Testis (tissue), 5 donors: ENCODE measurements around the gene FUCA2. TPM values are rescaled to one million over a fixed set of nuclear protein-coding genes. Genes with fewer than 3 reads are reported as not detected.

ENCODE experiments used
- DNase-seq: peaks from one replicate; pipeline ENCODE4 v3.0.0-alpha.2; 2019
- H3K27ac ChIP-seq, 2 donors: fragments of 200-600 bp; sonication (generic); one replicate each; pipeline ENCODE4 v1.5.1; 2019
- H3K27me3 ChIP-seq: fragments of 200-600 bp; sonication (generic); one replicate; pipeline ENCODE4 v1.5.1; 2019
- H3K36me3 ChIP-seq: fragments of 200-600 bp; sonication (generic); one replicate; pipeline ENCODE4 v1.5.1; 2017; ENCODE audit warnings: low read depth; ENCODE audit errors: missing control alignments
- H3K4me1 ChIP-seq: fragments of 200-600 bp; sonication (generic); one replicate; pipeline ENCODE4 v1.5.1; 2019
- H3K4me3 ChIP-seq, 2 donors: fragments of 200-600 bp; sonication (generic); one replicate each; pipeline ENCODE4 v1.5.1; 2017 to 2019
- H3K9me3 ChIP-seq: fragments of 200-600 bp; sonication (generic); one replicate; pipeline ENCODE4 v1.5.1; 2017
- POLR2A ChIP-seq: fragments of 450-650 bp; IDR thresholded peaks from one replicate; pipeline ENCODE4 v1.6.1; 2017; ENCODE audit warnings: antibody characterized with exemption, mild to moderate bottlenecking, moderate library complexity
- WGBS, 2 donors: methylation state at CpG; one replicate each; pipeline ENCODE4 v1.1.5; 2018; 5-methylcytosine and 5-hydroxymethylcytosine counted together
- intact Hi-C: fragments of 100-400 bp; cut with DNase I; formaldehyde crosslinking; loops from one replicate; pipeline ENCODE4 v1.15.1; 2023; ENCODE audit warnings: low total_unique reads
- long read RNA-seq, 2 donors: transcript quantifications; one replicate each; lab custom pipeline, GENCODE V29; 2026
- polyA plus RNA-seq: library from polyadenylated mRNA; stranded (reverse); fragments of 350-450 nt; fragmentation: Illumina TruSeq; extraction: RNeasy Lipid Tissue Mini Kit (QIAGEN cat#74804); gene quantifications from one replicate; pipeline ENCODE4 v1.2.3, GENCODE V29; 2014; ENCODE audit warnings: low read depth, low replicate concordance; ENCODE audit not compliant: insufficient read depth
- total RNA-seq, 2 donors: library from RNA; depleted of rRNA; stranded (reverse); fragments of >200 nt; gene quantifications; one replicate each; pipeline ENCODE4 v1.2.3, GENCODE V29; 2016
- TF ChIP-seq, protein P1 (sequence below), 3 experiments: fragments of 450-650 bp in 2 of 3; fragments of 200-600 bp in 1 of 3; sonication (generic) in 1 of 3; IDR thresholded peaks; one replicate each; pipeline ENCODE4 v1.5.1; 2016 to 2019; ENCODE audit warnings: antibody characterized with exemption in 3 of 3, mild to moderate bottlenecking in 2 of 3, moderate library complexity in 1 of 3

FUCA2 gene, protein sequence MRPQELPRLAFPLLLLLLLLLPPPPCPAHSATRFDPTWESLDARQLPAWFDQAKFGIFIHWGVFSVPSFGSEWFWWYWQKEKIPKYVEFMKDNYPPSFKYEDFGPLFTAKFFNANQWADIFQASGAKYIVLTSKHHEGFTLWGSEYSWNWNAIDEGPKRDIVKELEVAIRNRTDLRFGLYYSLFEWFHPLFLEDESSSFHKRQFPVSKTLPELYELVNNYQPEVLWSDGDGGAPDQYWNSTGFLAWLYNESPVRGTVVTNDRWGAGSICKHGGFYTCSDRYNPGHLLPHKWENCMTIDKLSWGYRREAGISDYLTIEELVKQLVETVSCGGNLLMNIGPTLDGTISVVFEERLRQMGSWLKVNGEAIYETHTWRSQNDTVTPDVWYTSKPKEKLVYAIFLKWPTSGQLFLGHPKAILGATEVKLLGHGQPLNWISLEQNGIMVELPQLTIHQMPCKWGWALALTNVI
- total RNA-seq (10 to 100 TPM; 20.0 to 29.4 TPM), polyA plus RNA-seq (25.3 TPM)
- long read RNA-seq, donor 1, transcript FUCA2-201 (7 exons, 2,356 nt) = major isoform, 26 of 26 reads
- long read RNA-seq, donor 1, partial matches to known transcripts = 0 of 26 reads
- long read RNA-seq, donor 1, other reads (novel, unspliced or antisense) = 0 of 26 reads
- long read RNA-seq, donor 2, transcript FUCA2-201 (7 exons, 2,356 nt) = major isoform, 15 of 15 reads
- long read RNA-seq, donor 2, partial matches to known transcripts = 0 of 15 reads
- long read RNA-seq, donor 2, other reads (novel, unspliced or antisense) = 0 of 15 reads

DNA sequence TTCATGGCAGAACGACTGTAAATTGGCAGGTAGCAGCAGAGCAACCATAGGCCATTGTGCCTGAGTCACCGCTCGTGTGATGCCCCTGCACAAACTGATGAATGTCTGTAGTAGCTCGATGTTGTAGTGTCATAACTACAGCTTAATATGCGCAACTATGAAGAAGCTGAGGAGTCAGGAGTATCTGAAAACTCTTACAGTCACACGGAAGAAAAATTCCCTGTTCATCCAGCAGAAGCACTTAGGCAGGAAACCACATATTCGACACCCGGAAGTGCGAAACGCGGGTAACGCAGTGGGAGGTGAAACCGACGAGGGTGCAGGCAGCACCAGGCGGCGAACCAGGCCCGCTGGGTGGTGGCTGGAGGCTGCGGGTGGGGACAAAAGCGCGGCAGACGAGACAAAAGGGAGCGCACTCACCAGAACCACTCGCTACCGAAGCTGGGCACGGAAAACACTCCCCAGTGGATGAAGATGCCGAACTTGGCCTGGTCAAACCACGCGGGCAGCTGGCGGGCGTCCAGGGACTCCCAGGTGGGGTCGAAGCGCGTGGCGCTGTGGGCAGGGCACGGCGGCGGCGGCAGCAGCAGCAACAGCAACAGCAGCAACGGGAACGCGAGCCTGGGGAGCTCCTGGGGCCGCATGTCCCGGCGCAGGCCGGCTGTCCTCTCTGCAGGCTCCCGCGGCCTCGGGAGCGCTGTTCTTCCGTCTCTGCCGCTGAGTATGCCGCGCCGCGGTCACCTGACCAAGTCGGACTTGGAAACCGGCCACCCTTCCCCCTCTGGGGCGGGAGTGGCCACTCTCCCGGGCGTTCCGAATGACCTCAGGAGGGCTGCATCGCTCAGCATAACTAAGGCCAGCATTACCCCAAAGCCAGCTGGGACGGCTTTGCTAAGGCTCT, at the start of gene FUCA2:
TSS of gene FUCA2 (minus strand) at position 730 of the 901 bp plus-strand sequence. CDS start at position 644, 86 bp downstream.
- intact Hi-C loops = no loop called here
- Histone ChIP-seq H3K27me3 (no peaks in the 10 kb centered on the region), H3K36me3 (no peaks in the 10 kb centered on the region), H3K4me3 (peak within 1 kb of the TSS; percentile 75 to 85), H3K4me1 (peaks cover 26% of the 10 kb centered on the region), H3K27ac (peak within 1 kb of the TSS; percentile 90), H3K9me3 (no peaks in the 10 kb centered on the region)
- WGBS, 2 donors = 2 to 13% methylated on average over 7 to 63 of the region's 63 CpGs
- DNase-seq = peak; percentile 94
- TF ChIP-seq POLR2A = no peak
- TF ChIP-seq, protein P1, sequence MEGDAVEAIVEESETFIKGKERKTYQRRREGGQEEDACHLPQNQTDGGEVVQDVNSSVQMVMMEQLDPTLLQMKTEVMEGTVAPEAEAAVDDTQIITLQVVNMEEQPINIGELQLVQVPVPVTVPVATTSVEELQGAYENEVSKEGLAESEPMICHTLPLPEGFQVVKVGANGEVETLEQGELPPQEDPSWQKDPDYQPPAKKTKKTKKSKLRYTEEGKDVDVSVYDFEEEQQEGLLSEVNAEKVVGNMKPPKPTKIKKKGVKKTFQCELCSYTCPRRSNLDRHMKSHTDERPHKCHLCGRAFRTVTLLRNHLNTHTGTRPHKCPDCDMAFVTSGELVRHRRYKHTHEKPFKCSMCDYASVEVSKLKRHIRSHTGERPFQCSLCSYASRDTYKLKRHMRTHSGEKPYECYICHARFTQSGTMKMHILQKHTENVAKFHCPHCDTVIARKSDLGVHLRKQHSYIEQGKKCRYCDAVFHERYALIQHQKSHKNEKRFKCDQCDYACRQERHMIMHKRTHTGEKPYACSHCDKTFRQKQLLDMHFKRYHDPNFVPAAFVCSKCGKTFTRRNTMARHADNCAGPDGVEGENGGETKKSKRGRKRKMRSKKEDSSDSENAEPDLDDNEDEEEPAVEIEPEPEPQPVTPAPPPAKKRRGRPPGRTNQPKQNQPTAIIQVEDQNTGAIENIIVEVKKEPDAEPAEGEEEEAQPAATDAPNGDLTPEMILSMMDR (IDR thresholded peaks at IDR 0.05) = no peak

DNA sequence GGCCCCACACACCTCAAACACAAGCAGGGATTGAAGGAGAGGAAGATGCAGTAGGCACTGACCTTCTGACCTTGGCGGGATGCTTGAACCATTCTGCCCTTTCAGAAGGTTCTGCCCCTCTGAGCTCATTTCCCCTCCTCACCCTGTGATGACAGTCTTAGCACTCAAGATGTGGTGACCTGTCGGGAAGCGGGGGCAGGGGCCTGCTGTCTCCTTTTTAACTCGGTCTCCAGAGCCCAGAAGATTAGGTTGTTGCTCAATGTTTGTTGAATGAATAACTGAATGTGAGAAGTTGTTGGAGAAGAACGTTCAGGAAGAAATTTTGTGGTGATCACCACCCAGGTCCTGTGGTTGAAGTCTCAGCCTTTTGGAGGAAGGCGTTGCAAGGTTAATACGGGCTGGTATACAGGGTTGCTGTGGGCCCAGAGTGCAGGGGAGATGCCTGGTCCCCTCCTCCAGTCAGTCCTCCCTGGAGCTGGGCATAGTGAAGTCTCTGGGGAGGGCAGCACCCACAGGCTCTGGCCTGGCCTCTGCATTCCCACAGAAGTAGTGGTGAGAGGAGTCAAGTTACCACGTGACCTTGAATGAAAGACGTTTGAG, 49.7 kb upstream of the FUCA2 start:
- Histone ChIP-seq H3K36me3 (no peaks in the 10 kb centered on the region), H3K4me1 (no peaks in the 10 kb centered on the region), H3K9me3 (no peaks in the 10 kb centered on the region), H3K27ac (no peak overlapping the region), H3K4me3 (no peak overlapping the region), H3K27me3 (no peaks in the 10 kb centered on the region)
- WGBS, 2 donors = 88 to 89% methylated on average over 9 of the region's 9 CpGs
- no peak for TF ChIP-seq POLR2A
- TF ChIP-seq, protein P1 (IDR thresholded peaks at IDR 0.05) = no peak
- intact Hi-C loops = no loop called here
- no peak for DNase-seq

DNA sequence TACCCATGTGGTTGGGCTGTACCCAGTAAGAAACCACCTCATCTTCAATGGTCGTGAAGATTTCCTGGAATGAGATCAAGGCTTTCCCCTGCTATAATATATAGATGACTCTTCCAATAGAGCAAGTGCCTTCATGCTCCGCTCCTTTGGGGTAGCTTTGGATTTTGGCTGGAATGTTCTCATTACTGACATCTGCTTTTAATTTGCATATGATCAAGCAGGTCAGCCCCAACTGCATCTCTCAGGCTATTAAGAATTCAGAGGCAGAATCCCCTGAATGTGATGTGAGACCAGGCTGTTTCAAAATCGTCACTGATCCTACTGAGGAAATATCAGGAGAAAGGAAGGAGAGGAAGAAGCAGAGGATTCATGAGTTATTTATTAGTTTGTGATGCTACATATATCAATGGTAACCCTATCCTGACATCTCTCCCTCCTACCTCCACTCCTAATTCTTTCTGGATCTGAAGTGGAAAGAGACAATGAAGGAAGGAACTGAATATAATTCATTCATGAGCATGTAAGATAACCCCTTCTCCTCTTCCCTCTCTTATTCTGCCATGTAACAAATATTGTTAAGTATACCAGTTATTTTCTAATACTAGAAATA, 47.6 kb upstream of the FUCA2 start:
- DNase-seq = no peak
- Histone ChIP-seq H3K27ac (no peak overlapping the region), H3K4me1 (no peaks in the 10 kb centered on the region), H3K9me3 (no peaks in the 10 kb centered on the region), H3K36me3 (no peaks in the 10 kb centered on the region), H3K4me3 (no peak overlapping the region), H3K27me3 (no peaks in the 10 kb centered on the region)
- intact Hi-C loops = no loop called here
- 76 to 92% methylated on average over 3 of the region's 3 CpGs for WGBS, 2 donors
- TF ChIP-seq, protein P1 (IDR thresholded peaks at IDR 0.05) = no peak
- no peak for TF ChIP-seq POLR2A

DNA sequence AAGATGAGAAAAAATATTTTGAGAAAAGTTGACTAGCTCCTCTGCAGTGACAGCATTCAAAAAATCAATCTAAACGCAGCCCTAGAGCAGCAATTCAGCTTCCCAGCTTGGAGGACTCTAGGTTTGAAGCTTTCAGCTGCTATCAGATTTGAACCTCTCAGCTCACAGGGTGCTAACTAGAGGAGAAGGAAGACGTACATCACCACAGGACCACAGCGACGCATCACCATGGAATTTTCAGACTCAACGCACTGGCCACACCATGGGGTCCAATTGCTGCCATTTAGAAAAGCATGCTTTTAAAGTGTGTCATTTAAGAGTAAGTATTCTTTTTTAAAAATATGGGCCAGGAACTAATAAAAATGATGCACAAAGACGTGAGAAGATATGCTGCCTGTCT, 45.0 kb upstream of the FUCA2 start:
- intact Hi-C loops = no loop called here
- Histone ChIP-seq H3K4me1 (no peaks in the 10 kb centered on the region), H3K27ac (no peak overlapping the region), H3K27me3 (no peaks in the 10 kb centered on the region), H3K4me3 (no peak overlapping the region), H3K36me3 (no peaks in the 10 kb centered on the region), H3K9me3 (no peaks in the 10 kb centered on the region)
- 93 to 98% methylated on average over 6 of the region's 6 CpGs for WGBS, 2 donors
- DNase-seq = no peak
- TF ChIP-seq, protein P1 (IDR thresholded peaks at IDR 0.05) = no peak
- TF ChIP-seq POLR2A = no peak
